Globus pallidus (tissue), 1 donor: Measurements from ENCODE around the gene ITGB7.
"Not testable (repeated sequence)": the region's sequence is repeated elsewhere in the genome, so short reads cannot be mapped to it uniquely, and the experiment has no call there.

ENCODE experiments used
- DNase-seq: peaks from one replicate; pipeline ENCODE4 v3.0.0-alpha.2; 2015; ENCODE audit warnings: low spot score

Gene ITGB7

DNA sequence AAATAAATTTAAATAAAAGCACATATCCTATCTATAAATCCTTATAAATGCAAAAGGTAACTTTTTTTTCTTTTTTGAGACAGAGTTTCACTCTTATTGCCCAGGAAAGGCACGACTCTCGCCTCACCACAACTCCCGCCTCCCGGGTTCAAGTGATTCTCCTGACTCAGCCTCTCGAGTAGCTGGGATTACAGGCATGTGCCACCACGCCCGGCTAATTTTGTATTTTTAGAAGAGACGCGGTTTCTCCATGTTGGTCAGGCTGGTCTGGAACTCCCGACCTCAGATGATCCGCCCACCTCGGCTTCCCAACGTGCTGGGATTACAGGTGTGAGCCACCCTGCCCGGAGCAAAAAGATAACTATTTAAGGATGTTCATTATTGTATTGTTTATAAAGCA lies 28.2 kb downstream of the ITGB7 start:
- not testable (repeated sequence) for DNase-seq

DNA sequence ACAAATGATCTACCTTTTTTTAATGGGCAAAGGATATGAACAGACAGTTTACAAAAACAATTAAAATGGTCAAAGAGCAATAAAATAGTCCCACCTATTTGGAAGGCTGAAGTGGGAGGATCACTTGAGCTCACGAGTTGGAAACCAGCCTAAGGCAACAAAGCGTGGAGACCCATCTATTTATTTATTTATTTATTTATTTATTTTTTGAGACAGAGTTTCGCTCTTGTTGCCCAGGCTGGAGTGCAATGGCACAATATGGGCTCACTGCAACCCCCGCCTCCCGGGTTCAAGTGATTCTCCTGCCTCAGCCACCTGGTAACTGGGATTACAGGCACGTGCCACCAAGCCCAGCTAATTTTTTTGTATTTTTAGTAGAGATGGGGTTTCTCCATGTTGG lies 29.6 kb downstream of the ITGB7 start:
- DNase-seq = not testable (repeated sequence)

DNA sequence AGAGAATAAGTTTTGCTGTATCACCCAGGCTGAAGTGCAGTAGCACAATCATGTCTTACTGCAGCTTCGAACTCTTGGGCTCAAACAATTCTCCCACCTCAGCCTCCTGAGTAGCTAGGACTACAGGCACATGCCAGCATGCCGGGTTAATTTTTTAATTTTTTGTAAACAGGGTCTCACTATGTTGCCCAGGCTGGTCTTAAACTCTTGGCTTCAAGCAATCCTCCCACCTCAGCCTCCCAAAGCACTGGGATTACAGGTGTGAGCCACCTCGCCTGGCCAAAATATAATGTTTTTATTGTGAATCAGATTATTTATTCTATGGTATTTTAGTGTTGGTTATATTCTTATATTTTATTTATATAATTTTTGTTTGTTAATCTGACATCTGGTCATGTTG lies 30.3 kb downstream of the ITGB7 start:
- DNase-seq = no peak

DNA sequence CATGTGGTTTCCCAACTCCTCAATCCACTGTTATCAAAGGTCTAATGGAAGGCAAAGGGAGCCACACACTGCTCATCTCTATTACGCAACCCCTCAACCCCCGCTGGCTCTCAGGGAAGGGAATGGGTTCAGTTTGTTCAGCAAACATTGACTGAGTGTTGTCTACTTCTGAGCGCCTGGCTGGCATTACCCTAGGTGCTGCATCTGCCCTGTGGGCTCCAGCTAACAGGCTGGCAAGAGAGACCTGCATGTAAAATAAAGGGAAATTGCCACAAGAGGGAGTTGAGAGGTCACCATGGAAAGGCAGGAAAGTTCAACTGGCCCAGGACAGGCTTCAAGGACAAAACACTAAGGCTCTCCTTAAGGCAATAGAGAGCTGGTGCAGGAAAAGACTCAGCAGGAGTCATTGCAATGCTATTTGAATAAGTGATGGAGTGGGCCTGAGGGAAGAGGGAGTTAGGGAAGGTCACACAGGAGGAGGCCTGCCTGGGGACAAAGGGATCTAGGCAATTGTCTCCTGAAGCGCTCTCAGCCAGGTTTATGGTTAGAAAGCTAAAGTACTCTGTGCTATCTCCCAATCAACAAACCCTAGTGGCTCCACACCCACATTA lies 32.1 kb downstream of the ITGB7 start:
- DNase-seq = no peak

DNA sequence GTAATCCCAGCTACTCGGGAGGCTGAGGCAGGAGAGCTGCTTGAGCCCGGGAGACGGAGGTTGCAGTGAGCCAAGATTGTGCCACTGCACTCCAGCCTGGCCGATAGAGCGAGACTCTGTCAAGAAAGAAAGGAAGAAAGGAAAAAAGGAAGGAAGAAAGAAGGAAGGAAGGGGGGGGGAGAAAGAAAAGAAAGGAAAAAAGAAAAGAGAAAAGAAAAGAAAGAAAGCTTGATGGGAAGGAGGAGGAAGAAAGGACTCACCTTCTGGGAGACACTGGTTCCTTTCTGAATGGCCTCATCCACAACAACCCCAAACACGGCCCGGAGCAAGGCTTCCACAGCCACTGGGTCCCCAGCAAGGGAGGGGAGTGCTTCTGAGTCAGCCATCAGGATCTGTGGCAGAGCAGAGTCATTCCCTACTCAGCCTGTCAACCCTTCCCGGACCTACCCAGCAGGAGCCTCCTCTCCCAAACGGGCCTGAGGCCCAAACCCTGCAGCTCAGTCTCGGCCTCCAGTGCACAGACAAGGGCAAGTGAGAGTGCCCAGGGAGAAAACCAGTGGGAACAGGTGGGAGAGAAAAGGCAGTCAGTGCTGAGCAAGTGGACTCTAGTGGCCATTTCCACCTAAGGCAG lies 33.9 kb downstream of the ITGB7 start:
- no peak for DNase-seq

DNA sequence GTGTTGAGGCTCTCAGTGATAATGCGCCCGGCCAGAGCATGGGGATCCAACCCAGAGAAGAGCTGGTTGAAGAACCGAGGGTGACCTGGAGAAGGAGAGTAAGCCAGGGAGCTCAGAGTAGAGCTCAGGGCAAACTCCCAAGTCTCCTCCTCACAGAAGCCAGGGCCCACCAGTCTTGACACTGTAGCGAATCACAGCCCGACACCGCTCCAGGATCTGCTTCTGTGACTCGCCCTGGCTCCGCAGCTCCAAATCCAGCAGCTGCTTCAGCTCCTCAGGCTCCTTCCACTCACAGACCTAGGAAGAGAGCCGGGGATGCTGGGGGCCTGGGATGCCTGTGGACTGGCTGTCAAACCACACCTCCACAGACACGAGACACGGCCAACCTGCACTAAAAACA lies 34.7 kb downstream of the ITGB7 start:
- no peak for DNase-seq

DNA sequence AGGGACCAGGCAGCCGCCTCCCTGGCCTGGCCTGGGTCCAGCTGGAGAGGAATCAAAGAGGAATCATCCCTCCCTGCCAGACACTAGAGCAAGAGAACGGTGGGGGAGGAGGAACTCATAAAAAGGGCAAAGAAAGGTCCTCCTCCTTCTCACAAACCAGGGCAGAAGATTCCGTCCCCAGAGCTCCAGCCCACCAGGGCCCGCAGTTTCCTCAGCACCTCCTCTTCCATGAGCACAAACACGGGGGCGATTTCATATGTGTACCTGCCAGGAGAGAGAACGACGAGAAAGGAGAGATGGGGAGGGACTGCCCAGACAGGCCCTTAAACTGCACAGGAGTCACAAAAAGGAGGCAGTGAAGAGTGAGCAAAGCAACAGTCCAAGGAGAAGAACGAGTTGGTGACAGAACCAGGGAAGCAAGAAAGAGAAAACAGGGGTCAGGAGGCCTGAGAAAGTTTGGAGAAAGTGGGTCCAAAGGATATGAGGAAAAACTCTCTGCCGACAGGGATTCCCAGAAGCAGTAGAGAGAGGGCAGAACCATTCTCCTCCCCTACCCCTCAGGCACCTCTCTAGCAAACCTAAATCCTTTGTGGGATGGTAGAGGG lies 35.2 kb downstream of the ITGB7 start:
- DNase-seq = no peak

DNA sequence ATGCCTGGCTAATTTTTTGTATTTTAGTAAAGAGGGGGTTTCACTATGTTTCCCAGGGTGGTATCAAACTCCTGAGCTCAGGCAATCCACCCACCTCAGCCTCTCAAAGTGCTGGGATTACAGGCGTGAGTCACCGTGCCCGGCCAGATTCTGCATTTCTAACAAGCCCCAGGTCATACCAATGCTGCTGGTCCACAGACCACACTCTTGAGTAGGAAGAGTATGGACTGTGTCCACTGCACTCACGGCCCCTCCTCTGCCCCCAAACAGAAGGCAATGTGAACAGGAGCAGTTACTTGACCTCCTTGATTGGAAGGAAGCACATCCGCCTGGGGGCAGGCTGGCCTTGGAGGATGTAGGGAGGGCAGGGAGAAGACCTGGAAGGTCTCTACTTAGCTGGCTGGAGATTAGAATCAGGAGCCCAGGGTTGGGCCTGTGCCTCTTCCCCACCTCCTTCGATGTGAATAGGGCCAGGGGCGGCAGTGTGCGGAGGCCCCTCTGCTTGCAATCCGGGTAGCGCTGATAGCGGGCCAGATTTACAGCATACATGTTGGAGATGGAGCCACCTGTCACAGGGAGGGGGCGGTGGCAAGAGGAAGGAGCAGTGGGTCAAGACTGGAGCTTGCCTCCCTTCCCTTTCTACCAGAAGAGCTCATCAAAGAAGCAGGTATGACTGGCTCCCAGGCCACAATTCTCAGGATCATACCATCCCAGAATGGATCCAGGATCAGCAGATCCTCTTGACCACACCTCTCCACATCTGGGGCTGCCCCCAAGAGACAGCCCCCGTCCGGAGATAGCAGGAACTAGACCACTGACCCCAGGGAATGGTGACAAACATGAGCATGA lies 36.0 kb downstream of the ITGB7 start:
- no peak for DNase-seq

DNA sequence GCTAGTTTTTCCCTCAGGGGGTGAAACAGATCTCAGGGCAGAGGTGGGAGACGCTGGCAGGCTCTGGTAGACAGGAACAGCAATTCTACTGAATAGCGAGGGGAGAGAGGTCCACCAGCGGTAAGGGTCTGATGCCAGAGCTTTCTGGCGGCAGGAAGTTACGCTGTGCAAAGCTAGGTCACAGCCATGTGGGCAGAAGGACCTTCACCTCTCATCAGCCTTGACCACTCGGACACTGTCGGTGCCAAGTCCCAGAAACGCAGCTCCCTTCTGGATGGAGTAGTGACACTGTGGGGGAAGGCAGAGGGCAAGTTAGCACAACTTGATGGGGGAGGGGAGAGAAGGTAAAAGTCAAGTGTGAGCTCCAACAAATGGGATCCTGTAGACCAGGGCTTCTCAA lies 36.8 kb downstream of the ITGB7 start:
- DNase-seq = no peak

DNA sequence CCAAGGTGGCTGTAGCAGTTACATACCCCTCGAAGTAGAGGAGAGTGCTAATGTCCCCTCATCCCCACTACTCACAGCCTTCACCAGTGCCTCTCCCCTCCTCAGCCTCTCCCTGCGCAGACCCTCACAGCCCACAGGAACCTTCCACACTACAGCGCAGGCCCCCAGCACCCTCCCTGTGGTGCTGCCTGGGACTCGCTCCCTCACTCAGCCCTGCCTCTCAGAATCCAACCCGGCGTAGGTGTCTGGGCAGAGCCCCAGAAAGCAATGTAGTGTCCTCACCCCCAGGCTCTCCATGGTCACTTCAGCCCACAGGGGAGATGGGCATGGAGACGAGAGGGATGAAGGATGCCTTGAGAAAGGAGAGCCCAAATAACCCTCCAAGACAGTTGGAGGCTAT lies 37.4 kb downstream of the ITGB7 start:
- DNase-seq = no peak

DNA sequence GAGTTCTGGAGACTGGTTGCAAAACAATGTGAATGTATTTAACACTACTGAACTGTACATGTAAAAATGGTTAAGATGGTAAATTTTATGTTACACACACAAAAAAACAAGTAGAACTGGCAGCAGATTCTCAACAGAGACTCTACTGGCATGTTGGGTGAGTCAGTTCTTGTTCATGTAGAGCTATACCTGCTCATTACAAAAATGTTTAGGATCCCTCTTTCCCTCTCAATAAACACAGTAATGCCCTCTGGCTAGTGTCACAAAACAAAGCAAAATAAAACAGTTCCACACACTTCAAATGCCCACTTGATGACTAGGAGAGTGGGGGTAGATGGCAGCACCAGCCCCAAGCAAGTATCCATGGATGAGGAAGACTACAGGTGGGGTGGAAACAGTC lies 40.2 kb downstream of the ITGB7 start:
- no peak for DNase-seq

DNA sequence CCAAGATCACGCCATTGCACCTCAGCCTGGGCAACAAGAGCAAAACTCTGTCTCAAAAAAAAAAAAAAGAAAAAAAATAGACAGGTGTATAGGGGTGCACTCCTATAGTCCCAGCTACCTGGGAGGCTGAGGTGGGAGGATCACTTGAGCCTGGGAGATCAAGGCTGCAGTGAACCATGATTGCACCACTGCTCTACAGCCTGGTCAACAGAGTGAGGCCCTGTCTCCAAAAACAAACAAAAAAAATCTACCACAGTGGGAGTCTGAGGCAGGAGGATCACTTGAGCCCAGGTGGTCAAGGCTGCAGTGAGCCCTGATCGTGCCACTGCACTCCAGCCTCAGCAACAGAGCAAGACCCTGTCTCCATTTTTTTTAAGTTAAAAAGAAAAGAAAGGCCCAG lies 44.0 kb downstream of the ITGB7 start:
- not testable (repeated sequence) for DNase-seq

DNA sequence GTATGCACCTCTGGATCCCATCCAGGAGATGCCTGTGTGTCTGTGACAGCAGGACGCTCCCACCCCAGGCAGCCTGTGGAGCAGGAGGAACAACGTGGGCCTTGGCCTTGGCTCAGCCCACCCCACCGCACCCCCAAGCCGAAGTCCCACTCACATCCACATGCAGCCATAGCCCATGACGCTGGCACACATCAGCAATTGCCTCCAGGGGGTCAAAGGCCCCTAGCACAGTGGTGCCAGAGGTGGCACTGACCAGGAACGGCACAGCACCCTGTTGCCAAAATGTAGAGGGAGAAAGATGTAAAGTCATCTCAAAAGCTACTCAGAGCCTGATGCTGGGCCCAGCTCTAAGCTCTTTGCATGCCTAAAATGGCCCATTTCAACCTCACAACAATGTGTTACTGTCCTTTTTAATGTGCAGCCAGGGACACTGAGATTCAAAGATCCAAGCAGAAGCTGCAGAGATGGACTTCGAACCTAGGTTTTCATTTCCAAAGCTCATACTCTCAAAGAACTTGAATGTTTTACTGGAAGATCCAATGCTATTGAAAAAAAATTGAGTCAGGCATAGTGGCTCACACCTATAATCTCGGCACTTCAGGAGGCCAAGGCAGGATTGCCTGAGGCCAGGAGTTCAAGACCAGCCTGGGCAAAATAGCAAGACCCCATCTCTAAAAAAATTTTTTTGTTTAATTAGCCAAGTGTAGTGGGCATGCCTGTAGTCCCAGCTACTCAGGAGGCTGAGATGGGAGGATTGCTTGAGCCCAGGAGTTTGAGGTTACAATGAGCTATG lies 45.7 kb downstream of the ITGB7 start:
- no peak for DNase-seq

DNA sequence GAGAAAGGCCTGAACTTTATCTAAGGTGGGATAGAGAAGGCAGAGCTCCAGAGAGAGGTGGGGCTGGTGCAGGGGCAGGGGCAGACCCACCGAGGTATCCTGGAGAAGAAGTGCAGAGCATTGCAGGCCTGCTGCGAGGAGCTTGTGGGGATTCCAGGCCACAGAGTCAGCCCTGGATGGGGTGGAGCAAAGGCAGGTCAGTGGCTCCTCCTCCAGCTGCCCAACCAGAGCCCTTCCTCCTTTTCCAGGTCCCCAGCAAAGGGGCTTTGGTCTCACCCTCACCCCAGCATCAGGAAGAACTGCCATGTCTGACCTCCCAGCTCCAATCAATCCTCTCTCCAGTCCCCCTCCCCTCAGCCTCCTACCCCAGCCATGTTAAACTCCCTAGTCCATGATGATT lies 46.4 kb downstream of the ITGB7 start:
- no peak for DNase-seq

DNA sequence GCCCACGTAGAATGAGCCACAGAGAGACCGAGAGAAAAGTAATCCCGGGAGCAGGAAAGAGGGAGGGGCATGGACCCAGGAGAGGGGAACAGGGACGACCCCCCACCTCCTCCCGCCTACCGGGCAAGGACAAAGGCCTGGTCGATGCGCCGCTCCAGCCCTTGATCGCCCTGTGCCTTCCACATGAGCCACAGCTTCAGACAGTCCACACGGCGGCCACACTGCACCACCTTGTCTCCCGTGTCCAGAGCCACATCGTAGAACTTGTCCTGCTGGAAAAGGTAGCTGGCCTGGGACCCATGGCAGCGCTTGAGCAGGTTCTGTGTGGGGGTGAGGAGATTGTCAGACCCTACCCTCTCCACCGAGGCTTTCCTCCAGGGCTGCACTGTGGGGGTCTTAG lies 47.1 kb downstream of the ITGB7 start:
- DNase-seq = no peak

DNA sequence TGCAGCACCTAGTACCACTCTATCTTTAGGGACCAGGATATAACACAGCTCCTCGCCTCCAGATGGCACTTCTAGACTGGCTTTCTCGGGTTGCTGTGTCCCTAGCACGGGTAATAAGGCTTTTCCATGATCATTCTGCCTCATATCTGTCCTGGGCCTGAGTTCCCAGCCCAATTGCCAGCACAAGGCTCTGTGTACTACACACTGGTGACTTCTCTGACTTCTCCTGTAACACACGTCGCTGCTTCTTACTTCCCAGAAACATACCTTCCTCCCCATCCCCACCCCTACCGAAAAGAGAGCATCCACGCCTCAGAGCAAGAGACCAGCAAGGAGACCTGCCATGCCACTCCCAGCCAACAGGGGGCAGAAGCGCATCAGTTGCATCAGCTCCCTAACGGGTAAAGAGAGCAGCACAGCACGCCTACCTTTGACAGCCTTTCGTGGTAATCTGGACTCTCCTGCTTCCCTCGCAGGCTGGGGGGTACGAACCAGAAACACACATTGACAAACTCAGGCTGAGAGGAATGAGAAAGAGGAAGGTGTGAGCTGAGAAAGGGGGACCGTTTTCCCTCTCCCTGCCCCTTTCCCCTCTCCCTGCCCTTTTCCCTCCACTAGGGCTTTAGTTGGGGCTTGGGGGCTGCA lies 47.7 kb downstream of the ITGB7 start:
- peak; percentile 68 for DNase-seq

DNA sequence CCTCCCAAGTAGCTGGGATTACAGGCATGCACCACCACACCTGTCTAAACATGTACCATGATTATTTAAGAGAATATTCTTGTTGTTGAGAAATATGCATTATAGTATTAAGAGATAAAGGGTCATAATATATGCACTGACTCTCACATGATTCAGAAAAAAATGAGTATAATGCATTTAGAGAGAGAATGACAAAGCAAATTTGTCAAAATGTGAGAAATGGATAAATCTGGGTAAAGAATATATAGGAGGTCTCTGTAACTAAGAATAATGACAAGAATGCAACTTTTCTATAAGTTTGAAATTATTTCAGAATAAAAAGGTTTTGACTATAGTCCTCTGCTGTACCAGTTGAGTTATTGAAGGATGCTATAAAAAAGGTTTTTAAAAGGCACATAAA lies 54.7 kb downstream of the ITGB7 start:
- no peak for DNase-seq

DNA sequence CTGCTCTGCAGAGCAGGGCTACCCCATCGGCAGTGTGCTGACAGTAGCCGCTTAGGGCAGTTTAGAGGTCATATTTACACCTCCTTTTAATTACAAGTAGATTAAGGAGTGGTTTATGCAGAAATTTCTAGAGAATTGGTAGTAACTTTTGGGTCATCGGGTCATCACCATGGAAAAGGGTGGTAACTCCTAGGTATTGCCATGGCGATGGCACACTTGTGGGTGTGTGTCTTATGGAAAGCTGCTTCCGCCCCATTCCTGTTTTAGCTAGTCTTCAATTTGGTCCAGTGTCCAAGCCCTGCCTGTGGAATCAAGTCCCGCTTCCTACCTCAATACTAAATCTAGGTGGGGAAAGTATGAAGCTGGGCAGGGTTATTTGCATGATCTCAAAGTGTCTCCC lies 56.0 kb downstream of the ITGB7 start:
- no peak for DNase-seq

DNA sequence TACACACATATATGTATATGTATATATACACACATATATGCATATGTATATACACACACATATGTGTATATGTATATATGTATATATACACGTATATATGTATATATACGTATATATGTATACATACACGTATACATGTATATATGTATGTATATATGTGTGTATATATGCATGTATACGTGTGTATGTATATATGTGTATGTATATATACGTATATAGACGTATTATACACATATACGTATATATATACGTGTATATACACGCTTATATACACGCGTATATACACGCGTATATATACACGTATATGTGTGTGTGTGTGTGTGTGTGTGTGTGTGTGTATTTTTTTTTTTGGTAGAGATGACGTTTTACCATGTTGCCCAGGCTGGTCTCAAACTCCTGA lies 59.4 kb downstream of the ITGB7 start:
- DNase-seq = no peak

DNA sequence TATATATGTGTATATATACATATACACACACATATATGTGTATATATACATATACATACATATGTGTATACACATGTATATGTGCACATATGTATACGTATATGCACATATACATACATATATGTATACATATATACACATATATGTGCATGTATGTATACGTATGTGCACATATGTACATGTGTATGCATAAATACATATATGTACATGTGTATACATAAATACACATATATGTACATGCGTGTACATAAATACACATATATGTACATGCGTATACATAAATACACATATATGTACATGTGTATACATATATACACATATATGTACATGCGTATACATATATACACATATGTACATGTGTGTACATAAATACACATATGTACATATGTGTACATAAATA lies 59.9 kb downstream of the ITGB7 start:
- DNase-seq = no peak

DNA sequence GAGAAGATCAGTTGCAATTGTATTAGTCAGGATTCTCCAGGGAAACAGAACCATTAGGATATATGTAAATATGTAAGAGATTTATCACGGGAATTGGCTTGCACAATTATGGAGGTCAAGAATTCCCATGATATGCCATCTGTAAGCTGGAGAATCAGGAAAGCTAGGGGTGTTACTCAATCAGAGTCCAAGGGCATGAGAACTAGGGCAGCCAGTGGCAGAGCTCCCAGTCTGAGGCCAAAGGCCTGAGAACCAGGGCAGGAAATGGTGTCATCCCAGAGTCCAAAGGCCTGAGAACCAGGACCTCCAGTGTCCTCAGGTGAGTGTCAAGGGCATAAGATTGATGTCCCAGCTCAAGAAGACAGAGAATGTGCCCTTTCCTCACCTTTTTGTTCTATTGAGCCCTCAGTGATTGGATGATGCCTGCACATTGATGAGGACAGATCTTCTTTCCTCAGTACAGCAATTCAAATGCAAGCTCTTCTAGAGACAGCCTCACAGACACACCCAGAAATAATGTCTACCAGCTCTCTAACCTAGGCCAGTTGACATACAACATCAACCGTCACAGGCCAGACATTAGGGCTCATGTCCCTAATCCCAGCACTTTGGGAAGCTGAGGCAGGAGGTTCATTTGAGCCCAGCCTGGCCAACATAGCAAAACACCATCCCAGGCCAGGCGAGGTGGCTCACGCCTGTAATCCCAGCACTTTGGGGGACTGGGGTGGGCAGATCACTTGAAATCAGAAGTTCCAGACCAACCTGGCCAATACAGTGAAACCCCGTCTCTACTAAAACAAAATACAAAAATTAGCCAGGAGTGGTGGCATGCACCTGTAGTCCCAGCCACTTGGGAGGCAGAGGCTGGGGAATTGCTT lies 61.4 kb downstream of the ITGB7 start:
- no peak for DNase-seq
